ENCODE data around the gene ARL14. TPM values are rescaled to one million over a fixed set of nuclear protein-coding genes. Genes with fewer than 3 reads are reported as not detected.

ARL14 gene
- polyA plus RNA-seq, 12 donors, result not detected

DNA sequence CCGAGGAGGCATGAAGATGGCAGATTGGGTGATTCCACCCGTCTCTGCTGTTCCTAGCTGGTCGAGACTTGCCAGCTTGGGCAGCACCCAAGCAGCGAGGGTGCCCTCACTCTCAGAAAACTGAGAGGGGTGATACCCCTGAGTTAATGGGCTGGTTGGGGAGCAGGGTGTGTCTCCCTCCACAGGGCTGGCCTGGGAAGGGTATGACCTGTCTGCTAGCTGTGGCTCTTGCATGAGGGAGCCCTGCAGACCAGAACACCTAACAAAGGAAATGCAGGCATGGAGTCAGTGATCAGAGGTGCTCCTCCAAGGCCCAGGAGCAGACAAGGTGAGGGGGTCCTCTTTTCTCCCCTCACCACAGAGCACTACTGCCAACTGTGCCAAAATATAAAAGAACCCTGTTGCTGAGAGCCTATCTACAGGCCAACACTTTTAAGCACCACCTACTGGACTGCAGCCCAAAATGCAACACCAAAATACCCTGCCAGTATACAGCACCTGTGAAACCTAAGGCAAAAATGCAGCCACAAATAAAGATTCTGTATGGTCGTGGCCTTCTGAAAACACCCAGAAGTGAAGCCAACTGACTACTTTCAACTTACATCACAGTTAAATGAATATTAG lies 43.3 kb downstream of the ARL14 start:
- DNase-seq, result no peak

DNA sequence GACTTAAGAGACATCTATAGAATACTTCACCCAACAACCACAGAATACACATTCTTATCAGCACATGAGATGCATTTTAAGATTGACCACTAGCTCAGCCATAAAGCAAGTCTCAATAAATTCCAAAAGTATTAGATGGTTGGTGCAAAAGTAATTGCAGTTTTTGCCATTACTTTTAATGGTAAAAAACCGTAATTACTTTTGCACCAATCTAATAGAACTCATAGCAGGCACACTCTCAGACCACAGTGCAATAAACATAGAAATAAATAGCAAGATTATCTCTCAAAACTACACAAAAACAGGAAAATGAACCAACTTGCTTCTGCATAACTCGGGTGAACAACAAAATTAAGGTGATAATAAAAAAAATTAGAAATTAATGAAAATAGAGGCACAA lies 45.4 kb downstream of the ARL14 start:
- no peak for DNase-seq

DNA sequence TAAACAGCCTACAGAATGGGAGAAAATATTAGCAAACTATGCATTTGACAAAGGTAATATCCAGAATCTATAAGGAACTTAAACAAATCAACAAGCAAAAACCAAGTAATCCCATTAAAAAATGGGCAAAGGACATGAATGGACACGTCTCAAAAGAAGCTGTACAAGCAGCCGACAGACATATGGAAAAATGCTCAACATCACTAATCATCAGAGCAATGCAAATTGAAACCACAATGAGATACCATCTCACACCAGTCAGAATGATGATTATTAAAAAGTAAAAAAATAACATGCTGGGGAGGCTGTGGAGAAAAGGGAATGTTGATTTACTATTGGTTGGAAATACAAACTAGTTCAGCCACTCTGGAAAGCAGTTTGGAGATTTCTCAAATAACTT lies 48.4 kb downstream of the ARL14 start:
- DNase-seq, result no peak

Other genes with a start within 250 kb of the ARL14 start
- gene TRIM59, start 227.4 kb upstream of the ARL14 start, polyA plus RNA-seq (ENCODE audit: insufficient read length in 12 of 12), result 10 to 100 TPM in 7 of 12 donors, 1 to 10 TPM in 4, not detected in 1; 7.4 to 18.9 (median 10.6) TPM
- gene KPNA4, start 111.6 kb upstream of the ARL14 start, polyA plus RNA-seq (ENCODE audit: insufficient read length in 12 of 12), result 10 to 100 TPM in 11 of 12 donors, not detected in 1; 27.3 to 84.4 (median 76.1) TPM
- 10 to 100 TPM in 8 of 12 donors, 1 to 10 TPM in 3, not detected in 1; 7.3 to 14.3 (median 11.3) TPM for gene PPM1L, start 79.1 kb downstream of the ARL14 start, polyA plus RNA-seq (ENCODE audit: insufficient read length in 12 of 12)